Endothelial cell (in vitro differentiated cells): ENCODE data around the gene NCBP2. TPM values are rescaled to one million over a fixed set of nuclear protein-coding genes. Genes with fewer than 3 reads are reported as not detected.
A peak's percentile ranks its signal among the peaks of the same experiment; 100 is the strongest.

Source experiments
- DNase-seq: peaks from one replicate; pipeline ENCODE4 v3.0.0; 2021; ENCODE audit warnings: low spot score
- H3K27ac Mint-ChIP-seq: one replicate; pipeline ENCODE4 v1.8.0; 2021; ENCODE audit warnings: mixed read lengths, inconsistent platforms; ENCODE audit not compliant: unreplicated experiment
- H3K27me3 Mint-ChIP-seq: one replicate; pipeline ENCODE4 v1.8.0; 2021; ENCODE audit warnings: mild to moderate bottlenecking, moderate library complexity, mixed read lengths, inconsistent platforms; ENCODE audit not compliant: unreplicated experiment
- H3K36me3 Mint-ChIP-seq: one replicate; pipeline ENCODE4 v1.8.0; 2021; ENCODE audit warnings: mild to moderate bottlenecking, low read depth, mixed read lengths, inconsistent platforms; ENCODE audit not compliant: unreplicated experiment
- H3K4me1 Mint-ChIP-seq: one replicate; pipeline ENCODE4 v1.8.0; 2021; ENCODE audit warnings: mild to moderate bottlenecking, mixed read lengths, inconsistent platforms; ENCODE audit not compliant: unreplicated experiment
- H3K4me3 Mint-ChIP-seq: one replicate; pipeline ENCODE4 v1.8.0; 2021; ENCODE audit warnings: mild to moderate bottlenecking, mixed read lengths, inconsistent platforms; ENCODE audit not compliant: unreplicated experiment
- H3K9me3 Mint-ChIP-seq: one replicate; pipeline ENCODE4 v1.8.0; 2021; ENCODE audit warnings: mixed read lengths, inconsistent platforms; ENCODE audit not compliant: unreplicated experiment
- total RNA-seq: library from RNA; stranded (reverse); fragmentation: NEBNext Ultra II Directional; extraction: Animal tissue kit (Norgen Biotek cat#: 25700); gene quantifications from one replicate; pipeline ENCODE4 v1.2.1, GENCODE V29; 2021; ENCODE audit not compliant: unreplicated experiment
- TF ChIP-seq, protein P1 (sequence below): fragments of 200-600 bp; sonication (generic); IDR thresholded peaks from one replicate; pipeline ENCODE4 v1.5.0; 2021; ENCODE audit warnings: antibody characterized with exemption; ENCODE audit not compliant: unreplicated experiment

Gene NCBP2
- total RNA-seq, 1 donor from 2014 or later = 61.0 TPM

- DNase-seq = no peak
- Mint-ChIP-seq H3K4me1 (peaks cover 13% of the 10 kb centered on the region), H3K27me3 (peaks cover 5% of the 10 kb centered on the region), H3K36me3 (peaks cover 5% of the 10 kb centered on the region), H3K4me3 (no peak overlapping the region), H3K9me3 (no peaks in the 10 kb centered on the region), H3K27ac (no peak overlapping the region)
- TF ChIP-seq, protein P1, sequence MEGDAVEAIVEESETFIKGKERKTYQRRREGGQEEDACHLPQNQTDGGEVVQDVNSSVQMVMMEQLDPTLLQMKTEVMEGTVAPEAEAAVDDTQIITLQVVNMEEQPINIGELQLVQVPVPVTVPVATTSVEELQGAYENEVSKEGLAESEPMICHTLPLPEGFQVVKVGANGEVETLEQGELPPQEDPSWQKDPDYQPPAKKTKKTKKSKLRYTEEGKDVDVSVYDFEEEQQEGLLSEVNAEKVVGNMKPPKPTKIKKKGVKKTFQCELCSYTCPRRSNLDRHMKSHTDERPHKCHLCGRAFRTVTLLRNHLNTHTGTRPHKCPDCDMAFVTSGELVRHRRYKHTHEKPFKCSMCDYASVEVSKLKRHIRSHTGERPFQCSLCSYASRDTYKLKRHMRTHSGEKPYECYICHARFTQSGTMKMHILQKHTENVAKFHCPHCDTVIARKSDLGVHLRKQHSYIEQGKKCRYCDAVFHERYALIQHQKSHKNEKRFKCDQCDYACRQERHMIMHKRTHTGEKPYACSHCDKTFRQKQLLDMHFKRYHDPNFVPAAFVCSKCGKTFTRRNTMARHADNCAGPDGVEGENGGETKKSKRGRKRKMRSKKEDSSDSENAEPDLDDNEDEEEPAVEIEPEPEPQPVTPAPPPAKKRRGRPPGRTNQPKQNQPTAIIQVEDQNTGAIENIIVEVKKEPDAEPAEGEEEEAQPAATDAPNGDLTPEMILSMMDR = no peak
These were observed 20.0 kb upstream of the NCBP2 start for GRCh38 chr3:196962108-196962929.

- TF ChIP-seq, protein P1 = no peak
- no peaks in the 10 kb centered on the region for H3K36me3 Mint-ChIP-seq
- DNase-seq = no peak
- no peaks in the 10 kb centered on the region for H3K27me3 Mint-ChIP-seq
- peaks cover 6% of the 10 kb centered on the region for H3K4me1 Mint-ChIP-seq
- no peak overlapping the region for H3K4me3 Mint-ChIP-seq
- no peak overlapping the region for H3K27ac Mint-ChIP-seq
- H3K9me3 Mint-ChIP-seq = no peaks in the 10 kb centered on the region
These were observed 12.5 kb upstream of the NCBP2 start for GRCh38 chr3:196954832-196955231.

DNA sequence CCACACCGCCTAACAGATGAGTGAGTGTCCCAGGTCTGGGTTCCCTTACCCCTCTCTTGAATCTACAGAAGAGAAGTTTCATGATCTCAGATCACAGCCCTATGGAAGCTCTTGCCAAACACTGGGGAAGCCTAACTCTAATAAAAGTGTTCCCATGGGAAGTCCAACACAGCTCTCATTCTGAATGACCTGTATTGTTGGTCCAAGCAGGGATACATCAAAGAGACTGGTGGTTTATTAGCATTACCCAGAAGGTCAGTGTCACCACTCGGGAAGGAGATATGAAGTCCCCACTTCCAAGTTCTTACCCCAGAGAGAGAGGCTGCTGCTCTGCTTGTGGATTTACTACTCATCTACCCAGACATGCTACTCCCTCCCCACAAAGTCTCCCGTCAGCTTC is 9.0 kb upstream of the NCBP2 start:
- no peak for DNase-seq
- H3K27me3 Mint-ChIP-seq = peaks cover 10% of the 10 kb centered on the region
- H3K27ac Mint-ChIP-seq = no peak overlapping the region
- TF ChIP-seq, protein P1 = no peak
- H3K4me3 Mint-ChIP-seq = no peak overlapping the region
- H3K36me3 Mint-ChIP-seq = peaks cover 10% of the 10 kb centered on the region
- H3K4me1 Mint-ChIP-seq = no peaks in the 10 kb centered on the region
- H3K9me3 Mint-ChIP-seq = no peaks in the 10 kb centered on the region

- no peak overlapping the region for H3K4me3 Mint-ChIP-seq
- H3K36me3 Mint-ChIP-seq = peaks cover 13% of the 10 kb centered on the region
- no peaks in the 10 kb centered on the region for H3K4me1 Mint-ChIP-seq
- TF ChIP-seq, protein P1 = no peak
- no peak overlapping the region for H3K27ac Mint-ChIP-seq
- no peak for DNase-seq
- H3K27me3 Mint-ChIP-seq = peaks cover 15% of the 10 kb centered on the region
- no peaks in the 10 kb centered on the region for H3K9me3 Mint-ChIP-seq
These were observed 7.4 kb upstream of the NCBP2 start for GRCh38 chr3:196949750-196950149.

DNA sequence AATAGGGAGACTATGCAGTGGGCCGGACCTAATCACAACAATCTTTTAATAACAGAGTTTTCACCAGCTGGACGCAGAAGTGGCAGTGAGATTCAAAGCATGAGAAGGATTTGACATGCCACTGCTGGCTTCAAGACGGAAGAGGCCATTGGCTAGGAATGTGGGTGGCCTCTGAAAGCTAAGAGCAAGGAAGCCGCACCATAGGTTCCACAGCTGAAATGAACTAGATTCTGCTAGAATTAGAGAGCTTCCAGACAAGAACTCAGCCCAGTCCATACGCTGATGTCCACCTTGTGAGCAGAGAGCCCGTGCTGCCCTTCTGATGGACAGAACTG is 6.9 kb upstream of the NCBP2 start:
- H3K27me3 Mint-ChIP-seq = peaks cover 15% of the 10 kb centered on the region
- TF ChIP-seq, protein P1 = no peak
- peaks cover 17% of the 10 kb centered on the region for H3K36me3 Mint-ChIP-seq
- H3K9me3 Mint-ChIP-seq = no peaks in the 10 kb centered on the region
- peak overlapping the region; percentile 24 for H3K27ac Mint-ChIP-seq
- H3K4me3 Mint-ChIP-seq = no peak overlapping the region
- no peaks in the 10 kb centered on the region for H3K4me1 Mint-ChIP-seq
- DNase-seq = no peak
